HEK293 (cell line): ENCODE results near the gene EMCN.

ENCODE experiments used
- CTCF ChIA-PET: fragments of 350-600 bp; formaldehyde crosslinking; extraction: SDS; loops from one replicate; lab custom pipeline; 2021; ENCODE audit warnings: antibody characterized with exemption; lab: Yijun Ruan, JAX
- POLR2A ChIA-PET: fragments of 300-600 bp; formaldehyde crosslinking; extraction: SDS; loops from one replicate; lab custom pipeline; 2020; ENCODE audit warnings: antibody characterized with exemption, inconsistent platforms; lab: Yijun Ruan, JAX
- H3K27ac ChIP-seq: fragments of 200-500 bp; sonication (Bioruptor generic); 2 replicates; pipeline ENCODE4 v1.5.1; 2014; ENCODE audit warnings: low read depth, low read length, control low read depth, inconsistent platforms; ENCODE audit errors: extremely low read depth
- H3K36me3 ChIP-seq, 2 experiments: fragments of 200-500 bp in 1 of 2; sonication (Bioruptor generic) in 1 of 2; 1 replicate in 1 of 2; 2 replicates in 1 of 2; pipeline ENCODE4 v1.5.1; 2014 to 2017; ENCODE audit warnings: inconsistent platforms in 2 of 2, low read length in 2 of 2; ENCODE audit not compliant: control insufficient read depth in 2 of 2, insufficient read depth in 1 of 2
- H3K4me1 ChIP-seq: fragments of 200-500 bp; sonication (Bioruptor generic); 2 replicates; pipeline ENCODE4 v1.5.1; 2014; ENCODE audit warnings: mild to moderate bottlenecking, low read length, inconsistent platforms; ENCODE audit not compliant: control insufficient read depth, insufficient read depth
- H3K4me3 ChIP-seq: 2 replicates; pipeline ENCODE4 v1.5.1; 2011; ENCODE audit warnings: low read depth, mild to moderate bottlenecking, control low read depth, low read length, moderate library complexity
- H3K9me3 ChIP-seq: fragments of 200-500 bp; sonication (Bioruptor generic); 2 replicates; pipeline ENCODE4 v1.5.1; 2014; ENCODE audit warnings: low read depth, low read length, inconsistent platforms; ENCODE audit not compliant: control insufficient read depth, insufficient read depth
- ATF2 ChIP-seq: fragments of 450-650 bp; formaldehyde crosslinking; IDR thresholded peaks from 2 replicates; pipeline ENCODE4 v1.5.1; 2016; ENCODE audit warnings: missing biosample characterization, missing genetic modification characterization, low read depth
- BCL11B ChIP-seq: fragments of 450-650 bp; formaldehyde crosslinking; IDR thresholded peaks from 2 replicates; pipeline ENCODE4 v1.5.1; 2016; ENCODE audit warnings: low read depth, missing biosample characterization, missing genetic modification characterization
- FEZF1 ChIP-seq: fragments of 450-650 bp; formaldehyde crosslinking; IDR thresholded peaks from 2 replicates; pipeline ENCODE4 v1.5.1; 2016; ENCODE audit warnings: missing biosample characterization, missing genetic modification characterization
- SALL2 ChIP-seq: fragments of 450-650 bp; formaldehyde crosslinking; IDR thresholded peaks from 2 replicates; pipeline ENCODE4 v1.5.0; 2017; ENCODE audit warnings: missing biosample characterization, mild to moderate bottlenecking, missing genetic modification characterization, borderline replicate concordance
- TCF7L2 ChIP-seq: IDR thresholded peaks from 2 replicates; pipeline ENCODE4 v1.6.1; 2011; ENCODE audit warnings: low read depth, mild to moderate bottlenecking, inconsistent platforms, low read length, moderate library complexity, borderline replicate concordance
- ZBTB11 ChIP-seq: fragments of 450-650 bp; formaldehyde crosslinking; conservative IDR thresholded peaks from 2 replicates; pipeline ENCODE4 v1.5.1; 2016; ENCODE audit warnings: low read depth, missing biosample characterization, missing genetic modification characterization
- ZFP69B ChIP-seq: fragments of 450-650 bp; formaldehyde crosslinking; IDR thresholded peaks from 2 replicates; pipeline ENCODE4 v1.5.1; 2016; ENCODE audit warnings: missing biosample characterization, missing genetic modification characterization
- ZNF155 ChIP-seq: fragments of 450-650 bp; formaldehyde crosslinking; IDR thresholded peaks from 2 replicates; pipeline ENCODE4 v1.5.1; 2016; ENCODE audit warnings: missing biosample characterization, missing genetic modification characterization
- ZNF19 ChIP-seq: fragments of 450-650 bp; formaldehyde crosslinking; IDR thresholded peaks from 2 replicates; pipeline ENCODE4; 2016; ENCODE audit warnings: missing biosample characterization, missing genetic modification characterization, low read depth
- ZNF223 ChIP-seq: fragments of 450-650 bp; formaldehyde crosslinking; IDR thresholded peaks from 2 replicates; pipeline ENCODE4 v1.5.1; 2016; ENCODE audit warnings: missing biosample characterization, missing genetic modification characterization
- ZNF26 ChIP-seq: fragments of 450-650 bp; formaldehyde crosslinking; IDR thresholded peaks from 2 replicates; pipeline ENCODE4 v1.5.1; 2016; ENCODE audit warnings: missing biosample characterization, missing genetic modification characterization
- ZNF362 ChIP-seq: fragments of 450-650 bp; formaldehyde crosslinking; IDR thresholded peaks from 2 replicates; pipeline ENCODE4 v1.5.1; 2016; ENCODE audit warnings: missing biosample characterization, missing genetic modification characterization
- ZNF510 ChIP-seq: fragments of 450-650 bp; formaldehyde crosslinking; IDR thresholded peaks from 2 replicates; pipeline ENCODE4 v1.5.1; 2018; ENCODE audit warnings: mild to moderate bottlenecking, missing genetic modification characterization, missing biosample characterization; ENCODE audit not compliant: insufficient replicate concordance
- ZNF560 ChIP-seq: fragments of 450-650 bp; formaldehyde crosslinking; IDR thresholded peaks from 2 replicates; pipeline ENCODE4 v1.5.1; 2017; ENCODE audit warnings: missing biosample characterization, missing genetic modification characterization, borderline replicate concordance
- ZNF580 ChIP-seq: fragments of 450-650 bp; formaldehyde crosslinking; IDR thresholded peaks from 2 replicates; pipeline ENCODE4 v1.5.1; 2016; ENCODE audit warnings: missing biosample characterization, missing genetic modification characterization
- ZNF629 ChIP-seq: fragments of 450-650 bp; formaldehyde crosslinking; IDR thresholded peaks from 2 replicates; pipeline ENCODE4 v1.5.1; 2017; ENCODE audit warnings: missing biosample characterization, missing genetic modification characterization
- ZNF692 ChIP-seq: fragments of 450-650 bp; formaldehyde crosslinking; IDR thresholded peaks from 2 replicates; pipeline ENCODE4 v1.5.1; 2016; ENCODE audit warnings: missing biosample characterization, missing genetic modification characterization
- ZNF704 ChIP-seq: fragments of 450-650 bp; formaldehyde crosslinking; IDR thresholded peaks from 2 replicates; pipeline ENCODE4 v1.5.1; 2016; ENCODE audit warnings: missing biosample characterization, missing genetic modification characterization
- ZNF843 ChIP-seq: fragments of 450-650 bp; formaldehyde crosslinking; IDR thresholded peaks from 2 replicates; pipeline ENCODE4 v1.5.1; 2016; ENCODE audit warnings: missing biosample characterization, missing genetic modification characterization
- ZSCAN5A ChIP-seq: fragments of 450-650 bp; formaldehyde crosslinking; IDR thresholded peaks from 2 replicates; pipeline ENCODE4 v1.5.1; 2016; ENCODE audit warnings: missing biosample characterization, missing genetic modification characterization

The EMCN gene

GRCh38 chr4:100430451-100430850 lies 87.4 kb downstream of the EMCN start:
- ChIA-PET POLR2A (no interaction called here), CTCF (no interaction called here)
- no peaks in the 10 kb centered on the region for H3K9me3 ChIP-seq
- no peak overlapping the region for H3K27ac ChIP-seq
- no peak overlapping the region for H3K4me3 ChIP-seq
- H3K4me1 ChIP-seq, result no peaks in the 10 kb centered on the region
- TF ChIP-seq ZNF692 (tag by site-specific recombination), result no peak
- no peak for TF ChIP-seq ZNF19
- no peak for TF ChIP-seq ZNF580
- no peak for TF ChIP-seq TCF7L2
- TF ChIP-seq ZFP69B (tag by site-specific recombination), result no peak
- no peak for TF ChIP-seq ZNF155 (tag by site-specific recombination)
- TF ChIP-seq FEZF1 (tag by site-specific recombination), result no peak
- no peak for TF ChIP-seq ZNF223
- TF ChIP-seq ZNF629 (tag by site-specific recombination), result no peak
- no peaks in the 10 kb centered on the region for H3K36me3 ChIP-seq

GRCh38 chr4:100429616-100430015 lies 88.2 kb downstream of the EMCN start:
- Histone ChIP-seq H3K27ac (no peak overlapping the region), H3K36me3 (no peaks in the 10 kb centered on the region), H3K4me3 (no peak overlapping the region), H3K9me3 (no peaks in the 10 kb centered on the region), H3K4me1 (no peaks in the 10 kb centered on the region)
- ChIA-PET POLR2A (no interaction called here), CTCF (no interaction called here)
- 0 out of 2 replicates have a peak, but pooled peaks have one; percentile 42 for TF ChIP-seq ATF2 (tag by site-specific recombination)
- TF ChIP-seq ZNF843 (tag by site-specific recombination), result no peak

- POLR2A ChIA-PET, result no interaction called here
- Histone ChIP-seq H3K9me3 (no peaks in the 10 kb centered on the region), H3K4me3 (no peak overlapping the region), H3K36me3 (no peaks in the 10 kb centered on the region), H3K27ac (no peak overlapping the region), H3K4me1 (no peaks in the 10 kb centered on the region)
- CTCF ChIA-PET, result interaction anchor here (0.6 to 0.7 kb wide), 2 partner anchors 138 to 1697 kb away, joined by 3 read pairs; no protein-coding TSS in a partner anchor
- TF ChIP-seq ZNF26 (tag by site-specific recombination) (no peak), ZNF362 (no peak), ZSCAN5A (tag by site-specific recombination) (no peak), SALL2 (tag by site-specific recombination) (no peak), ZNF510 (tag by site-specific recombination) (no peak), ZNF704 (tag by site-specific recombination) (no peak), ZBTB11 (tag by site-specific recombination) (no peak), ZNF560 (tag by site-specific recombination) (no peak), BCL11B (tag by site-specific recombination) (no peak)
These were observed 89.8 kb downstream of the EMCN start for GRCh38 chr4:100428051-100428450.
